Ovary (tissue), 9 donors: ENCODE results near the gene PLOD1. TPM values are rescaled to one million over a fixed set of nuclear protein-coding genes. Genes with fewer than 3 reads are reported as not detected.

Experiments
- DNase-seq, 5 donors: peaks; one replicate each; pipeline ENCODE4 v3.0.0-alpha.2; 2019 to 2020
- H3K27ac ChIP-seq, 2 donors: fragments of 200-600 bp; one replicate each; pipeline versions ENCODE4 v1.5.1 to v1.8.0; 2019 to 2022
- H3K27me3 ChIP-seq: fragments of 200-600 bp; one replicate; pipeline ENCODE4 v1.8.0; 2022
- H3K36me3 ChIP-seq: fragments of 200-600 bp; sonication (generic); one replicate; pipeline ENCODE4 v1.5.1; 2019
- H3K4me1 ChIP-seq: one replicate; pipeline ENCODE4 v1.8.1; 2013; ENCODE audit warnings: mild to moderate bottlenecking, moderate library complexity; ENCODE audit not compliant: insufficient read depth
- H3K4me3 ChIP-seq: fragments of 200-600 bp; sonication (generic); one replicate; pipeline ENCODE4 v1.5.1; 2017
- H3K9me3 ChIP-seq, 2 donors: fragments of 200-600 bp in 1 of 2; sonication (generic) in 1 of 2; one replicate each; pipeline versions ENCODE4 v1.5.1 to v1.8.1; 2013 to 2019; ENCODE audit warnings: mild to moderate bottlenecking in 1 of 2, moderate library complexity in 1 of 2
- CTCF ChIP-seq, 3 donors: fragments of 450-650 bp in 2 of 3; fragments of 200-600 bp in 1 of 3; IDR thresholded peaks; one replicate each; pipeline versions ENCODE4 v1.5.1 to v1.8.0; 2016 to 2022; ENCODE audit warnings: antibody characterized with exemption in 3 of 3, mild to moderate bottlenecking in 1 of 3
- EP300 ChIP-seq: sonication (generic); formaldehyde crosslinking; IDR thresholded peaks from one replicate; pipeline ENCODE4 v1.6.1; 2017; ENCODE audit warnings: antibody characterized with exemption
- POLR2A ChIP-seq: fragments of 450-650 bp; IDR thresholded peaks from one replicate; pipeline ENCODE4 v1.6.1; 2017; ENCODE audit warnings: antibody characterized with exemption, mild to moderate bottlenecking, moderate library complexity
- WGBS, 3 donors: extraction: QIAGEN DNeasy Blood & Tissue Kit in 1 of 3; methylation state at CpG; one replicate each; pipeline versions ENCODE4 v1.1.5 to v1.1.7; 2013 to 2017; 5-methylcytosine and 5-hydroxymethylcytosine counted together
- intact Hi-C, 4 donors: fragments of 100-400 bp; cut with DNase I; formaldehyde crosslinking; loops; one replicate each; pipeline versions ENCODE4 v1.11.0 to v1.15.1; 2022 to 2023
- polyA plus RNA-seq, 2 donors: library from polyadenylated mRNA; stranded (reverse); fragments of 200-250 nt in 1 of 2; fragments of 350-450 nt in 1 of 2; fragmentation: Illumina TruSeq in 1 of 2; extraction: RNeasy Lipid Tissue Mini Kit (QIAGEN cat#74804) in 1 of 2; gene quantifications; one replicate each; pipeline ENCODE4 v1.2.3, GENCODE V29; 2013 to 2014
- total RNA-seq, 7 donors: library from RNA; depleted of rRNA in 2 of 7; stranded (reverse); fragments of >200 nt in 2 of 7; fragmentation: NEBNext Ultra II Directional in 3 of 7; extraction: Animal tissue kit (Norgen Biotek cat#: 25700) in 3 of 7; gene quantifications; one replicate each; pipeline versions ENCODE4 v1.1.0 to v1.2.4, GENCODE V29; 2016 to 2023
- donor health status: DM: no; HTN: no; CAD: no; lungs with moderate emphysema.
- donor health status: DM: no; HTN: no; CAD: no.
- donor health status: Bipolar disorder and iron deficiency.
- donor health status: DM: yes; HTN: yes; CAD: no.
- donor health status: DM: no; HTN: no; CAD: no.
- donor health status: DM: yes; HTN: yes; CAD: no.

Gene PLOD1
- total and polyA plus RNA-seq, 9 donors, result 26.3 to 98.2 (median 58.7) TPM

- Histone ChIP-seq H3K4me3 (no peak overlapping the region), H3K36me3 (no peaks in the 10 kb centered on the region), H3K4me1 (no peaks in the 10 kb centered on the region), H3K9me3 (no peaks in the 10 kb centered on the region), H3K27ac (no peak overlapping the region), H3K27me3 (no peaks in the 10 kb centered on the region)
- WGBS, 3 donors, result 91% methylated on average over 5 of the region's 5 CpGs
- intact Hi-C loops, result loop anchor here in 1 of 4 donors (10.0 kb wide), 1 partner anchor 115 kb away; the partner anchor contains the start of gene NPPA
- TF ChIP-seq EP300 (no peak), CTCF (IDR thresholded peaks at IDR 0.05) (no peak), POLR2A (no peak)
- no peak for DNase-seq
Observed at GRCh38 chr1:11960276-11960675, 25.8 kb downstream of the PLOD1 start.

DNA sequence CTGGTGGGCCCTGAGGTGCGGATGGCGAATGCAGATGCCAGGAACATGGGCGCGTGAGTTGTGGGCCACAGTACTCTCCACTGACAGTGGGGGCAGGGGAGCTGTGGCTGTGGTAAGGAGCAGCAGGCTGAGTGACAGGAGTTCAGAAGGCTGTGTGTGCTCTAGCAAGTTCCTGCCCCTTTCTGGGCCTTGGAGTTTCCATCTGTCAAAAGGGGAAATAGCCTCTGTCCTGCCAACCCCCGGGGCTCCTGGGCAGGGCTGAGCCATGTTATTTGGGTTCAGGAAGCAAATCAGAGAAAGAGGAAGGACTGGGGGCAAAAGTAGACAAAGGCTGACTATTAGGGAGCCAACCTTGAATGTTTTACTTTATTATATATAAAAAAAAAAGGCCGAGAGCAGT is 26.2 kb downstream of the PLOD1 start:
- Histone ChIP-seq H3K27me3 (no peaks in the 10 kb centered on the region), H3K9me3 (no peaks in the 10 kb centered on the region), H3K36me3 (no peaks in the 10 kb centered on the region), H3K4me1 (no peaks in the 10 kb centered on the region), H3K4me3 (no peak overlapping the region), H3K27ac (no peak overlapping the region)
- no peak for TF ChIP-seq CTCF (IDR thresholded peaks at IDR 0.05)
- no peak for TF ChIP-seq EP300
- TF ChIP-seq POLR2A, result no peak
- 73 to 86% (median 74%) methylated on average over 6 of the region's 6 CpGs for WGBS, 3 donors
- intact Hi-C loops, result loop anchor here in 1 of 4 donors (10.0 kb wide), 1 partner anchor 116 kb away; the partner anchor contains the start of gene NPPA
- no peak for DNase-seq

DNA sequence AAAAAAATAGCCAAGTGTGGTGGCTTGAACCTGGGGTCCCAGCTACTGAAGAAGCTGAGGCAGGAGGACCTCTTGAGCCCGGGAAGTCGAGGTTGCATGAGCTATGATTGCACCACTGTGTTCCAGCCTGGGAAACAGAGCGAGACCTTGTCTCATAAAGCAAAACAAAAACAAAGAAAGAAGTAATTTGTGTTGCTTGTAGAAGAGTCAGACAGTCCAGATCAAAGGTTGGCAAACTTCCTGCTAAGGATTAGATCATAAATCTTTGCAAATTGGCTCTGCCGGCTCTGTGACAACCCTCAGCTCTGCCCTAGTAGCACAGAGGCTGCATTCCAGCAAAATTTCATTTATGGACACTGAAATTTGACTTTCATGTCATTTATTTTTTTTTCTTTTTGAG is 26.7 kb downstream of the PLOD1 start:
- no peak for DNase-seq

DNA sequence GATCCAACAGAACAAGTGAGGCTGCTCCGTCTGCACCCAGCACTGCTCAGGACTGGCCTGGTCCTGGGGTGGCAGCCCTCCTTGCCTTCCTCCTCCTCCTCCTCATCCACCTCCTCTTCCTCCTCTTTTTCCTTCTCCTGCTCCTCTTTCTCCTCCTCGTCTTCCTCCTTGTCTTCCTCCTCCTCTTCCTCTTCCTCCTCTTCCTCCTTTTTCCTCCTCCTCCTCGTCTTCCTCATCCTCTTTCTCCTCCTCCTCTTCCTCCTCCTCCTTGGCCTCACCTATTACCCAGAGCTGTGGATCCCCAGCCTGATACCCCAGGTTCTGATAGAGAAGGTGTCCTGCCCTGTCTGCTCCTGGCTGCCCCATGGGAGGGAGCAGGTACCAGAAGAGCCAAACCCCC is 29.1 kb downstream of the PLOD1 start:
- intact Hi-C loops, result loop anchor here in 1 of 4 donors (10.0 kb wide), 1 partner anchor 119 kb away; the partner anchor contains the start of gene NPPA
- Histone ChIP-seq H3K9me3 (no peaks in the 10 kb centered on the region), H3K27ac (no peak overlapping the region), H3K4me1 (no peaks in the 10 kb centered on the region), H3K27me3 (no peaks in the 10 kb centered on the region), H3K36me3 (no peaks in the 10 kb centered on the region), H3K4me3 (no peak overlapping the region)
- no peak for DNase-seq
- TF ChIP-seq EP300, result no peak
- no peak for TF ChIP-seq CTCF (IDR thresholded peaks at IDR 0.05)
- no peak for TF ChIP-seq POLR2A
- WGBS, 3 donors, result 79 to 87% (median 81%) methylated on average over 3 of the region's 3 CpGs

More for the DNA sequence above, 26.7 kb downstream of the PLOD1 start:
- Histone ChIP-seq H3K27ac (no peak overlapping the region), H3K4me3 (no peak overlapping the region), H3K4me1 (no peaks in the 10 kb centered on the region), H3K9me3 (no peaks in the 10 kb centered on the region), H3K27me3 (no peaks in the 10 kb centered on the region), H3K36me3 (no peaks in the 10 kb centered on the region)
- 18 to 29% (median 21%) methylated on average over 4 of the region's 4 CpGs for WGBS, 3 donors
- TF ChIP-seq POLR2A, result no peak
- TF ChIP-seq CTCF (IDR thresholded peaks at IDR 0.05), result no peak
- TF ChIP-seq EP300, result no peak
- intact Hi-C loops, result loop anchor here in 1 of 4 donors (10.0 kb wide), 1 partner anchor 116 kb away; the partner anchor contains the start of gene NPPA
